Thyroid gland (tissue), 4 donors: ENCODE data around the gene EIF5. TPM values are rescaled to one million over a fixed set of nuclear protein-coding genes. Genes with fewer than 3 reads are reported as not detected.

Experiments used
- DNase-seq, 2 donors: peaks; one replicate each; pipeline ENCODE4 v3.0.0-alpha.2; 2019
- H3K27ac ChIP-seq, 3 donors: fragments of 200-600 bp; sonication (generic); 1 replicate in 2 of 3; 2 replicates in 1 of 3; pipeline ENCODE4 v1.5.1; 2016 to 2019; ENCODE audit warnings: mild to moderate bottlenecking in 1 of 3, moderate library complexity in 1 of 3
- H3K27me3 ChIP-seq: fragments of 200-600 bp; sonication (generic); one replicate; pipeline ENCODE4 v1.5.1; 2019
- H3K36me3 ChIP-seq, 2 donors: fragments of 200-600 bp; sonication (generic); one replicate each; pipeline ENCODE4 v1.5.1; 2016 to 2019
- H3K4me1 ChIP-seq, 2 donors: fragments of 200-600 bp; sonication (generic); one replicate each; pipeline ENCODE4 v1.5.1; 2017 to 2019
- H3K4me3 ChIP-seq, 3 donors: fragments of 200-600 bp; sonication (generic); replicated peaks in 1 of 3; 1 replicate in 2 of 3; 2 replicates in 1 of 3; pipeline ENCODE4 v1.5.1; 2016; ENCODE audit warnings: mild to moderate bottlenecking in 1 of 3
- H3K9me3 ChIP-seq: fragments of 200-600 bp; sonication (generic); one replicate; pipeline ENCODE4 v1.5.1; 2017
- CTCF ChIP-seq, 6 experiments: fragments of 200-600 bp in 3 of 6; fragments of 450-650 bp in 3 of 6; sonication (generic) in 3 of 6; IDR thresholded peaks; one replicate each; pipeline ENCODE4 v1.5.1; 2016 to 2019; ENCODE audit warnings: antibody characterized with exemption in 6 of 6, mild to moderate bottlenecking in 2 of 6, inconsistent platforms in 1 of 6, moderate library complexity in 1 of 6
- POLR2A ChIP-seq, 2 donors: fragments of 450-650 bp; IDR thresholded peaks; one replicate each; pipeline ENCODE4 v1.6.1; 2017; ENCODE audit warnings: antibody characterized with exemption in 2 of 2, mild to moderate bottlenecking in 2 of 2, moderate library complexity in 1 of 2
- WGBS, 2 donors: methylation state at CpG; one replicate each; pipeline ENCODE4 v1.1.5; 2017; 5-methylcytosine and 5-hydroxymethylcytosine counted together
- intact Hi-C: fragments of 100-400 bp; cut with DNase I; formaldehyde crosslinking; loops from one replicate; pipeline ENCODE4 v1.15.1; 2023
- small RNA-seq: library from RNA; depleted of rRNA; stranded (forward); fragments of <200 nt; gene quantifications from one replicate; pipeline ENCODE3, GENCODE V24; 2016
- total RNA-seq, 4 donors: library from RNA; depleted of rRNA; stranded (reverse); fragments of >200 nt; gene quantifications; one replicate each; pipeline ENCODE4 v1.2.3, GENCODE V29; 2016

EIF5 gene
- total RNA-seq, 4 donors from 2014 or later: 257 to 428 (median 329) TPM

GRCh38 chr14:103393070-103393469, 59.0 kb downstream of the EIF5 start:
- intact Hi-C loops: no loop called here
- TF ChIP-seq POLR2A (IDR thresholded peaks at IDR 0.05): no peak
- TF ChIP-seq CTCF (IDR thresholded peaks at IDR 0.05): no peak
- peak overlapping the region in 2 of 3 donors; percentile 49 to 63 for H3K27ac ChIP-seq

GRCh38 chr14:103393676-103394626, 59.9 kb downstream of the EIF5 start:
- 41 to 42% methylated on average over 9 of the region's 9 CpGs for whole genome bisulfite sequencing, 2 donors
- Histone ChIP-seq H3K27me3 (no peaks in the 10 kb centered on the region), H3K27ac (peak overlapping the region in 2 of 3 donors; percentile 49 to 63), H3K36me3 (no peaks in the 10 kb centered on the region), H3K9me3 (no peaks in the 10 kb centered on the region), H3K4me3 (no peak overlapping the region), H3K4me1 (peaks cover 66 to 67% of the 10 kb centered on the region in 2 donors)
- intact Hi-C loops: no loop called here
- TF ChIP-seq POLR2A (IDR thresholded peaks at IDR 0.05) (no peak), CTCF (IDR thresholded peaks at IDR 0.05) (peak; percentile 60 to 90 (median 74))
- DNase-seq: peak; percentile 42 to 54

More at GRCh38 chr14:103393070-103393469, 59.0 kb downstream of the EIF5 start:
- Histone ChIP-seq H3K4me3 (no peak overlapping the region), H3K9me3 (no peaks in the 10 kb centered on the region), H3K27me3 (no peaks in the 10 kb centered on the region), H3K36me3 (no peaks in the 10 kb centered on the region), H3K4me1 (peaks cover 64 to 69% of the 10 kb centered on the region in 2 donors)
- 77 to 81% methylated on average over 6 of the region's 6 CpGs for WGBS, 2 donors
- no peak for DNase-seq

Small RNAs within 50 kb of the gene (small RNA-seq; reads per million reads assigned to genes)
- gene SNORA28: 34.4 reads per million, percentile 95 among the genes with 10 or more reads in this experiment

Other genes with a start within 250 kb of the EIF5 start
- under 1 TPM in 2 of 4 donors, not detected in 2; 0.44 to 0.78 TPM for gene EXOC3L4, start 239.5 kb upstream of the EIF5 start, total RNA-seq
- gene TNFAIP2, start 210.8 kb upstream of the EIF5 start, total RNA-seq: 10 to 100 TPM; 28.6 to 37.2 (median 31.2) TPM
- gene MARK3, start 51.2 kb downstream of the EIF5 start, total RNA-seq: 100 to 1,000 TPM; 105 to 164 (median 114) TPM
- 100 to 1,000 TPM; 190 to 373 (median 266) TPM for gene CKB, start 188.6 kb downstream of the EIF5 start, total RNA-seq
- gene TRMT61A, start 195.0 kb downstream of the EIF5 start, total RNA-seq: 10 to 100 TPM; 14.9 to 24.4 (median 21.3) TPM
- gene BAG5, start 228.4 kb downstream of the EIF5 start, total RNA-seq: 10 to 100 TPM; 39.4 to 77.5 (median 44.4) TPM
- gene COA8, start 228.7 kb downstream of the EIF5 start, total RNA-seq: 10 to 100 TPM; 25.9 to 50.4 (median 33.6) TPM